HT1080 (cell line): ENCODE results near the gene GTPBP2. TPM values are rescaled to one million over a fixed set of nuclear protein-coding genes. Genes with fewer than 3 reads are reported as not detected.
A peak's percentile ranks its signal among the peaks of the same experiment; 100 is the strongest.

ENCODE experiments used
- DNase-seq: peaks from one replicate; pipeline ENCODE4 v3.0.0-alpha.2; 2015; ENCODE audit warnings: low read depth
- total RNA-seq: library from RNA; depleted of rRNA; stranded (reverse); fragments of >200 nt; shearing (Covaris generic); gene quantifications from 2 replicates; pipeline ENCODE4 v1.2.3, GENCODE V29; 2014; rRNA removed

Gene GTPBP2
- total RNA-seq, 1 experiment from 2014 or later: 32.5 TPM

DNA sequence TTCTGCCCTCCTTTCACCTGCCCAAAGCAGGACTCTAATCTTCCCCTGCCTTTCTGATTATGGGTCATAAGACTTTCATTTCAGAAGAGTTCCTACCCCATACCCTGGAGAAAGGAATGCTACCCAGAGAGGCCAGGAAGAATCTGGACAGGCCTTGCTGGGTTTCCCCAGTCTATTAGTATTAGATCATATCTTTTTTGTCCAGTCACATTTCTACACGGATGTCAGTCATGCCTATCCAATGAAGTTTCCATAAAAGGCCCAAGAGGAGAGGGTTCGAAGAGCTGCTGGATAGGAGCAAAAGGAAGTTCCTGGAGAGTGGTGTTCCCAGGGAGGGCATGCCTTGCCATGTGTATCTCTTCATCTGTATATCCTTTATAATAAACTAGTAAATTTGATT, 49.9 kb downstream of the GTPBP2 start:
- no peak for DNase-seq

DNA sequence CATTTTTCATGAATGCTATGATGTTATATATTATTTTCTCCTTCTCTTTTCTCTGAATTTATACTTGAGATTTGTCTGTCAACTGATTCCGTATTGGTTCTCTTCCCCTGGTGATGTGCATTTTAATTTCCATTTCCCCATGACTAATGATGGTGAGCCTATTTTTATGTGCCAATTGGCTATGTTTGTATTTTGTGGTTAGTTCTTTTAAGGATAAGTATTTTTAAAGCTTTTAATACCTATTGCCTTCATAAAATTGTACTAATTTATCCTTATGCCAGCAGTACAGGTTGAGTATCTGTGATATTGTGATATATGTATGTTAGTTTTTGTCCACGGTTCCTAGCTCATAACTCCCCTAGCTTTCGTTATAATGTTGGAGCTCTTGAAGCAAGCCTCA, 50.3 kb downstream of the GTPBP2 start:
- no peak for DNase-seq

DNA sequence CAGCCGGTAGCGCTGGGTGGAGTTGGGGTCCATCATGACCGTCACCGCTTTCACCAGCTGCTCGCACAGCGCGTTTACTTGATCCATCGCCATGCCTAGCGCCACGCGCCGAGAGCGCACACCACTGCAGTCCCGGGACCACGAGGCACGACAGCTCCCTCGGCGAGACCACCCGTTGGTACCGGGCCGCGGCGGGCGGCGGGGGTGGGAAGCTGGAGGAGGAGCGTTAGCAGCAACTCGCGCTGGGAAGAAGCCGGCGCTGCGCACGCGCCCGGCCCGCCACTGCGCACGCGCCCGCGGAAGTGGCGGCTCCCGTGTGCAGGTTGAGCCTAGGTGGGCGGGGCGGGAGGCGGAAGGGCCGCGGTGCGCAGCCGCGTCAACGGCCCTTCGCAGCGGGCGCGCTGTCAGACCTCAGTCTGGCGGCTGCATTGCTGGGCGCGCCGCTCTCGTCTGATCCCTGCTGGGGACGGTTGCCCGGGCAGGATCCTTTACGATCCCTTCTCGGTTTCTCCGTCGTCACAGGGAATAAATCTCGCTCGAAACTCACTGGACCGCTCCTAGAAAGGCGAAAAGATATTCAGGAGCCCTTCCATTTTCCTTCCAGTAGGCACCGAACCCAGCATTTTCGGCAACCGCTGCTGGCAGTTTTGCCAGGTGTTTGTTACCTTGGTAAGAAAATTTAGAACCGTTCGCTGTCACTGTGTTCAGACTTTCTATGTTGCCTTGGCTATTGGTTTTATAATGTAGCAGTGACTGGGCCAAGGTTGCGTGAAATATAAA, 53.1 kb downstream of the GTPBP2 start, which contains the start of the genes POLH and XPO5:
Gene POLH (plus strand): TSS at position 414 of the 780 bp plus-strand sequence. CDS start 6,135 bp downstream, outside the sequence.
Gene XPO5 (minus strand): TSS at position 267 of the 780 bp plus-strand sequence. CDS start 174 bp downstream, at position 93.
- peak; percentile 94 for DNase-seq

DNA sequence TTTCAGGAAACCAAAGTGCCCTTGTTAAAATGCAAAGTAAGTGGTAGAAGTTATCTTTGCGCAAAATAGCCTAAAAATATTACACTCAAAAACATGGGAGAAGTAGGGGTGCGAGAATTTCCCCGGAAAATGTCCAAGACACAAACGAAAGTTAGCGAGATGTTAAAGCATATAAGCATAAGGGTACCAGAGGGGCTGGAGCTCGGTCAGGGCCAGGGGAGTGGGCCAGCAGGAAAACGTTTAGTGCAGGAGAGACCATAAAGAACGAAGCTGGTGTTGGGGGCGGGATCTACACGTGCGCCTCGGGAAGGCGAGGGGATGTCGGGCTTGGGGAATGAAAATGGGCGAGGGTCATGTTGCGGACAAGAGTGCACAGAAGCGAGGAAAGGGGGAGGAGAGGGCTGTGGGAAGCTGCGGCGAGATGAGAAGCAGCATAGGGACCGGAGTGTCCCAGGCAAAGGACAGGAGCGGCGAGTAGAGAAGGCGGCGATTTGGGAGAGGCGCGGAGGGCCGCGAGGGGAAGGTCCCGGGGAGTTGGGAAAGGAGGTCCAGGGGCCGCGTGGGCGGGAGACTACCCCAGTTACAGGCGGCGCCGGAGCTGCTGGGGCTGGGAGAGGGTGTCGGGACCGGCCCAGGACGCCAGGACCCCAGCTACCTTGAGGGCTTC, 53.8 kb downstream of the GTPBP2 start:
- no peak for DNase-seq

DNA sequence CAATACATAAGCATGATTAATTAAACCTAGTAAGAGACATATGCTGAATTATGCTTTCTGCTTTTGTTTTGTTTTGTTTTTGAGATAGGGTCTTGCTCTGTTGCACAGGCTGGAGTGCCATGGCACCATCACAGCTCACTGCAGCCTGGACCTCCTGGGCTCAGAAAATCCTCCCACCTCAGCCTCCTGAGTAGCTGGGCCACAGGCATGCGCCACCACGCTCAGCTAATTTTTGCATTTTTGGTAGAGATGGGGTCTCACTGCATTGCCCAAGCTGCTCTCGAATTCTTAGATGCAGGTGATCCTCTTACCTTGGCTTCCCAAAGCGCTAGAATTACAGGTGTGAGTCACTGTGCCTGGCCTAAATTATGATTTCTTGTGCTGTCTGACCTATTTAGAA, 57.0 kb downstream of the GTPBP2 start:
- DNase-seq: no peak

DNA sequence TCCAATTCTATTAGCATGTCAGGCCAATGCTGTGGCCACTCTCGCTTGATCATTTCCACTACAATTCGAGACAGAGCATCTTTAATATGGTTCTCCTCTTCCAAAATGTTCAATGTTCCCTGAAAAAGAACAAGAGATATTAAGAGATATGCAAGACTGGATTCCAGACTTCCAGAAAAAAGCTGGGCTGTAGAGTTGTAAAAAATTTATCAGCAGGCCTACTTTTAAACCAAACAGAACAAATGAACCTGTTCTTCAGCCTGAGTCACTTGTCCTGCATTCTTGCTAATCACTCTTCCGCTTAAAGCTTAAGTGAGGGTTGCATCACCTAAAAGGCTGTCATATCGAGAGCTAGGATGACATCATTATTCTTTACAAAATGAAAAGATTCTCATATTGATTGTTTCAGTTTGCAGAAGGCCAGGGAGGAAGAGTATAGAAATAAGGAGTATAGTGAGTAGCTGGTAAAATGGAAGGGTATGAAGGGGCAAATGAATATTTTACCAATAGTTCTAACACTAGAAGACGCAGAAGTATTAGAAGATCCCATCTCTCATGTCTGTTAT, 58.1 kb downstream of the GTPBP2 start:
- no peak for DNase-seq

Other genes starting within 250 kb of the GTPBP2 start
- gene ABCC10, start 201.7 kb downstream of the GTPBP2 start, total RNA-seq: 8.4 and 11.7 TPM in 2 replicates
- gene DLK2, start 173.7 kb downstream of the GTPBP2 start, total RNA-seq: 3.8 and 4.2 TPM in 2 replicates
- gene TJAP1, start 151.7 kb downstream of the GTPBP2 start, total RNA-seq: 19.4 and 21.3 TPM in 2 replicates
- 0.07 and 0.77 TPM in 2 replicates for gene LRRC73, start 118.9 kb downstream of the GTPBP2 start, total RNA-seq
- 94.2 and 100 TPM in 2 replicates for gene YIPF3, start 112.3 kb downstream of the GTPBP2 start, total RNA-seq
- 56.6 and 59.3 TPM in 2 replicates for gene POLR1C, start 112.2 kb downstream of the GTPBP2 start, total RNA-seq
- 38.9 and 70.7 TPM in 2 replicates for gene XPO5, start 53.2 kb downstream of the GTPBP2 start, total RNA-seq
- gene POLH, start 53.1 kb downstream of the GTPBP2 start, total RNA-seq: 25.9 and 29.1 TPM in 2 replicates
- 26.9 and 35.2 TPM in 2 replicates for gene MAD2L1BP, start 6.6 kb upstream of the GTPBP2 start, total RNA-seq
- not detected in 2 replicates for gene RSPH9, start 15.8 kb upstream of the GTPBP2 start, total RNA-seq
- gene MRPS18A, start 58.5 kb upstream of the GTPBP2 start, total RNA-seq: 102 and 120 TPM in 2 replicates
- 40.2 and 64.5 TPM in 2 replicates for gene VEGFA, start 140.9 kb upstream of the GTPBP2 start, total RNA-seq